NOMO-1 (cell line): ENCODE measurements around the gene SEMA3F.
A peak's percentile ranks its signal among the peaks of the same experiment; 100 is the strongest.

Experiments used
- DNase-seq, 2 experiments: peaks; one replicate each; lab custom pipeline; 2025; ENCODE audit not compliant: unreplicated experiment in 2 of 2; lab: John Stamatoyannopoulos, UW

The SEMA3F gene

GRCh38 chr3:50154840-50155490 is at the start of gene SEMA3F:
Gene SEMA3F, plus strand, starts transcription at chr3:50155324. Its CDS starts 4,299 bp downstream, at chr3:50159623.
- DNase-seq = peak; percentile 49 to 67

- DNase-seq = no peak
Observed at GRCh38 chr3:50111757-50112156, 43.4 kb upstream of the SEMA3F start.

GRCh38 chr3:50112462-50112861 is 42.7 kb upstream of the SEMA3F start:
- DNase-seq = no peak

GRCh38 chr3:50117120-50117519 is 38.0 kb upstream of the SEMA3F start:
- DNase-seq = no peak

GRCh38 chr3:50118237-50118636 is 36.9 kb upstream of the SEMA3F start:
- DNase-seq = no peak

- no peak for DNase-seq
Observed at GRCh38 chr3:50119786-50120185, 35.3 kb upstream of the SEMA3F start.

- no peak for DNase-seq
Observed at GRCh38 chr3:50120364-50121071, 34.6 kb upstream of the SEMA3F start.

- peak; percentile 8 to 58 for DNase-seq
Observed at GRCh38 chr3:50121072-50122032, 33.8 kb upstream of the SEMA3F start.

GRCh38 chr3:50122071-50122470 is 33.1 kb upstream of the SEMA3F start:
- DNase-seq = no peak

- DNase-seq = no peak
Observed at GRCh38 chr3:50122661-50123391, 32.3 kb upstream of the SEMA3F start.

- no peak for DNase-seq
Observed at GRCh38 chr3:50123394-50124051, 31.6 kb upstream of the SEMA3F start.

- DNase-seq = no peak
Observed at GRCh38 chr3:50124052-50124799, 30.9 kb upstream of the SEMA3F start.

- DNase-seq = no peak
Observed at GRCh38 chr3:50124800-50125178, 30.3 kb upstream of the SEMA3F start.

GRCh38 chr3:50125541-50126286 is 29.4 kb upstream of the SEMA3F start:
- no peak for DNase-seq

- no peak for DNase-seq
Observed at GRCh38 chr3:50126287-50127211, 28.6 kb upstream of the SEMA3F start.

- no peak for DNase-seq
Observed at GRCh38 chr3:50127251-50127691, 27.9 kb upstream of the SEMA3F start.

- no peak for DNase-seq
Observed at GRCh38 chr3:50128001-50128400, 27.1 kb upstream of the SEMA3F start.

- DNase-seq = no peak
Observed at GRCh38 chr3:50130436-50130835, 24.7 kb upstream of the SEMA3F start.
